GM12878 (cell line): ENCODE measurements around the gene MTA3. TPM values are rescaled to one million over a fixed set of nuclear protein-coding genes. Genes with fewer than 3 reads are reported as not detected.
A peak's percentile ranks its signal among the peaks of the same experiment; 100 is the strongest.

Source experiments
- ASH2L ChIP-seq: fragments of 300-600, 200-600 bp; sonication (generic); IDR thresholded peaks from 2 replicates; pipeline ENCODE4 v1.6.1; 2017; ENCODE audit warnings: low read depth, mild to moderate bottlenecking, borderline replicate concordance
- CHD2 ChIP-seq: IDR thresholded peaks from 2 replicates; pipeline ENCODE4 v1.6.1; 2011; ENCODE audit warnings: low read depth, low read length, improper control_type of control experiment, borderline replicate concordance
- CHD4 ChIP-seq: fragments of 200-600 bp; sonication (generic); IDR thresholded peaks from 2 replicates; pipeline ENCODE4 v1.6.1; 2016; ENCODE audit warnings: mild to moderate bottlenecking
- PAX5 ChIP-seq: IDR thresholded peaks from 2 replicates; pipeline ENCODE4 v1.6.1; 2011; ENCODE audit warnings: low read depth, low read length, borderline replicate concordance
- RB1 ChIP-seq: fragments of 450-650 bp; formaldehyde crosslinking; IDR thresholded peaks from 2 replicates; pipeline ENCODE4 v1.6.1; 2017; ENCODE audit warnings: mild to moderate bottlenecking, borderline replicate concordance
- RELA ChIP-seq: fragments of 450-650 bp; IDR thresholded peaks from 2 replicates; pipeline ENCODE4 v1.8.0; 2014; ENCODE audit warnings: borderline replicate concordance; ENCODE audit not compliant: partially characterized antibody
- SUZ12 ChIP-seq: fragments of 200-600 bp; sonication (generic); IDR thresholded peaks from one replicate; pipeline ENCODE4 v1.6.1; 2018; ENCODE audit warnings: antibody characterized with exemption, mild to moderate bottlenecking; ENCODE audit not compliant: unreplicated experiment
- TCF3 ChIP-seq: IDR thresholded peaks from 2 replicates; pipeline ENCODE4 v1.6.1; 2012; ENCODE audit warnings: low read depth, mild to moderate bottlenecking, low read length, borderline replicate concordance; ENCODE audit not compliant: insufficient read depth
- ZNF207 ChIP-seq: fragments of 450-650 bp; IDR thresholded peaks from 2 replicates; pipeline ENCODE4 v1.6.1; 2014; ENCODE audit warnings: antibody characterized with exemption, mild to moderate bottlenecking, borderline replicate concordance
- ZNF24 ChIP-seq: fragments of 450-650 bp; IDR thresholded peaks from 2 replicates; pipeline ENCODE4 v1.6.1; 2017; ENCODE audit warnings: antibody characterized with exemption, mild to moderate bottlenecking
- ZNF622 ChIP-seq: fragments of 450-650 bp; IDR thresholded peaks from 2 replicates; pipeline ENCODE4 v1.6.1; 2017; ENCODE audit warnings: mild to moderate bottlenecking, inconsistent platforms
- ZZZ3 ChIP-seq: IDR thresholded peaks from 2 replicates; pipeline ENCODE4 v1.6.1; 2011; ENCODE audit warnings: low read depth; ENCODE audit not compliant: control insufficient read depth, insufficient read length
- polyA plus RNA-seq, 11 experiments: library from polyadenylated mRNA; depleted of rRNA in 4 of 11; unstranded in 6 of 11; stranded (reverse) in 5 of 11; fragments of >200 nt; fragmentation: Nextera tagmentation in 4 of 11; fragmentation: Illumina TruSeq in 1 of 11; extraction: Ambion mirVana in 4 of 11; extraction: Trizol in 1 of 11; gene quantifications; 1 replicate in 1 of 11; 2 replicates in 10 of 11; pipeline versions ENCODE4 v1.2.1 to v1.2.3, GENCODE V29; 2011 to 2016; ENCODE audit warnings: inconsistent platforms in 2 of 11, missing spikeins in 2 of 11, low read depth in 1 of 11
- total RNA-seq, 4 experiments: library from RNA; depleted of rRNA in 3 of 4; stranded (reverse); fragments of >200 nt in 3 of 4; fragmentation: Illumina TruSeq in 1 of 4; extraction: Trizol in 1 of 4; gene quantifications; 2 replicates each; pipeline versions ENCODE4 v1.2.1 to v1.2.3, GENCODE V29; 2013 to 2021
- TF ChIP-seq, protein P1 (sequence below): fragments of 450-650 bp; IDR thresholded peaks from 2 replicates; pipeline ENCODE4 v1.6.1; 2014; ENCODE audit warnings: mild to moderate bottlenecking
- TF ChIP-seq, protein P2 (sequence below): fragments of 450-650 bp; IDR thresholded peaks from 2 replicates; pipeline ENCODE4 v1.6.1; 2017; ENCODE audit warnings: antibody characterized with exemption, mild to moderate bottlenecking, moderate library complexity
- TF ChIP-seq, protein P3 (sequence below): fragments of 450-650 bp; IDR thresholded peaks from 2 replicates; pipeline ENCODE4 v1.6.1; 2018; ENCODE audit warnings: mild to moderate bottlenecking, low read depth, moderate library complexity; ENCODE audit not compliant: partially characterized antibody
- TF ChIP-seq, protein P4 (sequence below): IDR thresholded peaks from 2 replicates; pipeline ENCODE4 v1.6.1; 2011; ENCODE audit warnings: borderline replicate concordance, low read depth, mild to moderate bottlenecking, moderate library complexity, low read length; ENCODE audit not compliant: insufficient read depth, poor library complexity, severe bottlenecking
- TF ChIP-seq, protein P5 (sequence below): fragments of 450-650 bp; IDR thresholded peaks from 2 replicates; pipeline ENCODE4 v1.6.1; 2017; ENCODE audit warnings: mild to moderate bottlenecking, moderate library complexity

Gene MTA3
- total and polyA plus RNA-seq, 10 of the 15 experiments (the other 5 are each of a cell fraction or from before 2014, with no cell fraction given): 17.6 to 45.5 (median 26.5) TPM

DNA sequence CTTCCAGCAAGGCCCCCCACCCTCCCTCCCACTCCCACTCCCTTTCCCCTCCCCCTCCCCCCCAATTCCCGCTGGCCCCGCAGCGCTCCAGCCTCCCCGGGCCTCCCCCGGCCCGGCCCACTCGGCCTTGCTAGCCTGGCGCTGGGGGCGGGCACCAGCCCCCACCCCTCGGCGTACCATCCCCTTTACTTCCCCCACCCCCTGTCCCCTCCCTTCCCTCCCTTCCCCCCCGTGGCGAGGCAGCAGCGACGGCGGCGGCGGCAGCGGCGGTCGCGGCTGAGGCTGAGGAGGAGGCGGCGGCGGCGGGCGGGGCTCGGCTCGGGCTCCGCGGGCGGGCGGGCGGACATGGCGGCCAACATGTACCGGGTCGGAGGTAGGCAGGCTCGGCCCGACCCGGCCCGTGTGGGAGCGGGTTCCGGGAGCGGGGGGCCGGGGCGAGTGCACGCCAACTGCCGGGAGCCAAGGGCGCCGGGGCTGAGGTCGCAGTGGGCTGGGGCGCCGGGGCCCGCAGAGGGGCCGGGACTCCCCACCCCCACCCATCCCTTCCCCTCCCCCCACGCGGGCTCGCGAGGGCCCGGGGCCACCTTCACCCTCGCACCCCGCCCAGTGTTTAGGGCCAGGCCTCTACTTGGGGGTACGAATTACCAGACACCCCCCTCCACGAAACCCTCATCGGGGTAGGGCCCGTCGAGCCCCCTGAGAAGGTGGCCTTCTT lies at the start of gene MTA3 (continued):
- TF ChIP-seq, protein P1, sequence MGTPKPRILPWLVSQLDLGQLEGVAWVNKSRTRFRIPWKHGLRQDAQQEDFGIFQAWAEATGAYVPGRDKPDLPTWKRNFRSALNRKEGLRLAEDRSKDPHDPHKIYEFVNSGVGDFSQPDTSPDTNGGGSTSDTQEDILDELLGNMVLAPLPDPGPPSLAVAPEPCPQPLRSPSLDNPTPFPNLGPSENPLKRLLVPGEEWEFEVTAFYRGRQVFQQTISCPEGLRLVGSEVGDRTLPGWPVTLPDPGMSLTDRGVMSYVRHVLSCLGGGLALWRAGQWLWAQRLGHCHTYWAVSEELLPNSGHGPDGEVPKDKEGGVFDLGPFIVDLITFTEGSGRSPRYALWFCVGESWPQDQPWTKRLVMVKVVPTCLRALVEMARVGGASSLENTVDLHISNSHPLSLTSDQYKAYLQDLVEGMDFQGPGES: no peak
- TF ChIP-seq RB1: no peak
- TF ChIP-seq, protein P2, sequence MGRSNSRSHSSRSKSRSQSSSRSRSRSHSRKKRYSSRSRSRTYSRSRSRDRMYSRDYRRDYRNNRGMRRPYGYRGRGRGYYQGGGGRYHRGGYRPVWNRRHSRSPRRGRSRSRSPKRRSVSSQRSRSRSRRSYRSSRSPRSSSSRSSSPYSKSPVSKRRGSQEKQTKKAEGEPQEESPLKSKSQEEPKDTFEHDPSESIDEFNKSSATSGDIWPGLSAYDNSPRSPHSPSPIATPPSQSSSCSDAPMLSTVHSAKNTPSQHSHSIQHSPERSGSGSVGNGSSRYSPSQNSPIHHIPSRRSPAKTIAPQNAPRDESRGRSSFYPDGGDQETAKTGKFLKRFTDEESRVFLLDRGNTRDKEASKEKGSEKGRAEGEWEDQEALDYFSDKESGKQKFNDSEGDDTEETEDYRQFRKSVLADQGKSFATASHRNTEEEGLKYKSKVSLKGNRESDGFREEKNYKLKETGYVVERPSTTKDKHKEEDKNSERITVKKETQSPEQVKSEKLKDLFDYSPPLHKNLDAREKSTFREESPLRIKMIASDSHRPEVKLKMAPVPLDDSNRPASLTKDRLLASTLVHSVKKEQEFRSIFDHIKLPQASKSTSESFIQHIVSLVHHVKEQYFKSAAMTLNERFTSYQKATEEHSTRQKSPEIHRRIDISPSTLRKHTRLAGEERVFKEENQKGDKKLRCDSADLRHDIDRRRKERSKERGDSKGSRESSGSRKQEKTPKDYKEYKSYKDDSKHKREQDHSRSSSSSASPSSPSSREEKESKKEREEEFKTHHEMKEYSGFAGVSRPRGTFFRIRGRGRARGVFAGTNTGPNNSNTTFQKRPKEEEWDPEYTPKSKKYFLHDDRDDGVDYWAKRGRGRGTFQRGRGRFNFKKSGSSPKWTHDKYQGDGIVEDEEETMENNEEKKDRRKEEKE: no peak
- TF ChIP-seq CHD2: peak; percentile 70; the same call in 1 of the 2 replicates
- TF ChIP-seq PAX5: no peak
- TF ChIP-seq, protein P3, sequence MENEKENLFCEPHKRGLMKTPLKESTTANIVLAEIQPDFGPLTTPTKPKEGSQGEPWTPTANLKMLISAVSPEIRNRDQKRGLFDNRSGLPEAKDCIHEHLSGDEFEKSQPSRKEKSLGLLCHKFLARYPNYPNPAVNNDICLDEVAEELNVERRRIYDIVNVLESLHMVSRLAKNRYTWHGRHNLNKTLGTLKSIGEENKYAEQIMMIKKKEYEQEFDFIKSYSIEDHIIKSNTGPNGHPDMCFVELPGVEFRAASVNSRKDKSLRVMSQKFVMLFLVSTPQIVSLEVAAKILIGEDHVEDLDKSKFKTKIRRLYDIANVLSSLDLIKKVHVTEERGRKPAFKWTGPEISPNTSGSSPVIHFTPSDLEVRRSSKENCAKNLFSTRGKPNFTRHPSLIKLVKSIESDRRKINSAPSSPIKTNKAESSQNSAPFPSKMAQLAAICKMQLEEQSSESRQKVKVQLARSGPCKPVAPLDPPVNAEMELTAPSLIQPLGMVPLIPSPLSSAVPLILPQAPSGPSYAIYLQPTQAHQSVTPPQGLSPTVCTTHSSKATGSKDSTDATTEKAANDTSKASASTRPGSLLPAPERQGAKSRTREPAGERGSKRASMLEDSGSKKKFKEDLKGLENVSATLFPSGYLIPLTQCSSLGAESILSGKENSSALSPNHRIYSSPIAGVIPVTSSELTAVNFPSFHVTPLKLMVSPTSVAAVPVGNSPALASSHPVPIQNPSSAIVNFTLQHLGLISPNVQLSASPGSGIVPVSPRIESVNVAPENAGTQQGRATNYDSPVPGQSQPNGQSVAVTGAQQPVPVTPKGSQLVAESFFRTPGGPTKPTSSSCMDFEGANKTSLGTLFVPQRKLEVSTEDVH: no peak
- no peak for TF ChIP-seq ZNF622
- no peak for TF ChIP-seq ZZZ3
- no peak for TF ChIP-seq ASH2L
- no peak for TF ChIP-seq ZNF24
- no peak for TF ChIP-seq ZNF207
- TF ChIP-seq, protein P4, sequence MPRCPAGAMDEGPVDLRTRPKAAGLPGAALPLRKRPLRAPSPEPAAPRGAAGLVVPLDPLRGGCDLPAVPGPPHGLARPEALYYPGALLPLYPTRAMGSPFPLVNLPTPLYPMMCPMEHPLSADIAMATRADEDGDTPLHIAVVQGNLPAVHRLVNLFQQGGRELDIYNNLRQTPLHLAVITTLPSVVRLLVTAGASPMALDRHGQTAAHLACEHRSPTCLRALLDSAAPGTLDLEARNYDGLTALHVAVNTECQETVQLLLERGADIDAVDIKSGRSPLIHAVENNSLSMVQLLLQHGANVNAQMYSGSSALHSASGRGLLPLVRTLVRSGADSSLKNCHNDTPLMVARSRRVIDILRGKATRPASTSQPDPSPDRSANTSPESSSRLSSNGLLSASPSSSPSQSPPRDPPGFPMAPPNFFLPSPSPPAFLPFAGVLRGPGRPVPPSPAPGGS: no peak
- TF ChIP-seq CHD4: no peak
- no peak for TF ChIP-seq TCF3
- no peak for TF ChIP-seq SUZ12
- TF ChIP-seq RELA: no peak
- TF ChIP-seq, protein P5, sequence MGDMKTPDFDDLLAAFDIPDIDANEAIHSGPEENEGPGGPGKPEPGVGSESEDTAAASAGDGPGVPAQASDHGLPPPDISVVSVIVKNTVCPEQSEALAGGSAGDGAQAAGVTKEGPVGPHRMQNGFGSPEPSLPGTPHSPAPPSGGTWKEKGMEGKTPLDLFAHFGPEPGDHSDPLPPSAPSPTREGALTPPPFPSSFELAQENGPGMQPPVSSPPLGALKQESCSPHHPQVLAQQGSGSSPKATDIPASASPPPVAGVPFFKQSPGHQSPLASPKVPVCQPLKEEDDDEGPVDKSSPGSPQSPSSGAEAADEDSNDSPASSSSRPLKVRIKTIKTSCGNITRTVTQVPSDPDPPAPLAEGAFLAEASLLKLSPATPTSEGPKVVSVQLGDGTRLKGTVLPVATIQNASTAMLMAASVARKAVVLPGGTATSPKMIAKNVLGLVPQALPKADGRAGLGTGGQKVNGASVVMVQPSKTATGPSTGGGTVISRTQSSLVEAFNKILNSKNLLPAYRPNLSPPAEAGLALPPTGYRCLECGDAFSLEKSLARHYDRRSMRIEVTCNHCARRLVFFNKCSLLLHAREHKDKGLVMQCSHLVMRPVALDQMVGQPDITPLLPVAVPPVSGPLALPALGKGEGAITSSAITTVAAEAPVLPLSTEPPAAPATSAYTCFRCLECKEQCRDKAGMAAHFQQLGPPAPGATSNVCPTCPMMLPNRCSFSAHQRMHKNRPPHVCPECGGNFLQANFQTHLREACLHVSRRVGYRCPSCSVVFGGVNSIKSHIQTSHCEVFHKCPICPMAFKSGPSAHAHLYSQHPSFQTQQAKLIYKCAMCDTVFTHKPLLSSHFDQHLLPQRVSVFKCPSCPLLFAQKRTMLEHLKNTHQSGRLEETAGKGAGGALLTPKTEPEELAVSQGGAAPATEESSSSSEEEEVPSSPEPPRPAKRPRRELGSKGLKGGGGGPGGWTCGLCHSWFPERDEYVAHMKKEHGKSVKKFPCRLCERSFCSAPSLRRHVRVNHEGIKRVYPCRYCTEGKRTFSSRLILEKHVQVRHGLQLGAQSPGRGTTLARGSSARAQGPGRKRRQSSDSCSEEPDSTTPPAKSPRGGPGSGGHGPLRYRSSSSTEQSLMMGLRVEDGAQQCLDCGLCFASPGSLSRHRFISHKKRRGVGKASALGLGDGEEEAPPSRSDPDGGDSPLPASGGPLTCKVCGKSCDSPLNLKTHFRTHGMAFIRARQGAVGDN: 0 out of 2 replicates have a peak, but pooled peaks have one; percentile 9
